HCT116 (cell line): ENCODE measurements around the gene TMEM200C. TPM values are rescaled to one million over a fixed set of nuclear protein-coding genes. Genes with fewer than 3 reads are reported as not detected.

Source experiments
- ATAC-seq: fragments of 200-7000 bp; cut with Tn5 transposase; 2 replicates; pipeline ENCODE4 v1.9.1; 2020; ENCODE audit warnings: mild to moderate bottlenecking, moderate library complexity
- BruUV-seq: library from RNA; stranded (reverse); fragments of 400-500 nt; replicated peaks from 2 replicates; lab custom pipeline; 2021; lab: Mats Ljungman, UMichigan
- CTCF ChIA-PET: fragments of 300-600 bp; sonication (Branson Sonifier 250); formaldehyde crosslinking; loops from one replicate; lab custom pipeline; 2021; ENCODE audit warnings: antibody characterized with exemption; lab: Charles Lee
- POLR2A ChIA-PET: fragments of 300-600, 350-600 bp; sonication (Branson Sonifier 250); formaldehyde crosslinking; loops from one replicate; lab custom pipeline; 2021; ENCODE audit warnings: antibody characterized with exemption; lab: Charles Lee
- RAD21 ChIA-PET, 2 experiments: fragments of 300-600 bp; sonication (Branson Sonifier 250); formaldehyde crosslinking; loops; one replicate each; lab custom pipeline; 2023; ENCODE audit warnings: low total read pairs in 2 of 2; ENCODE audit not compliant: uncharacterized antibody in 2 of 2, unreplicated experiment in 2 of 2, low non-redundant PET in 1 of 2; lab: Charles Lee
- DNase-seq: peaks from one replicate; pipeline ENCODE4 v3.0.0-alpha.2; 2010; ENCODE audit warnings: low read depth, low spot score
- H2AFZ ChIP-seq: fragments of 200-600 bp; shearing (Covaris generic), sonication (generic); 2 replicates; pipeline ENCODE4 v1.6.1; 2017; ENCODE audit warnings: low read depth, mixed run types, mixed read lengths, antibody characterized with exemption, low read length; ENCODE audit not compliant: poor library complexity, severe bottlenecking
- H3K27ac ChIP-seq: 2 replicates; pipeline ENCODE4 v1.5.1; 2012; ENCODE audit warnings: low read depth, low read length
- H3K27me3 ChIP-seq: fragments of 200-600 bp; sonication (generic); 2 replicates; pipeline ENCODE4 v1.6.1; 2016; ENCODE audit warnings: mixed run types, low read length, mixed read lengths; ENCODE audit not compliant: insufficient read depth
- H3K36me3 ChIP-seq, 2 experiments: fragments of 200-500 bp in 1 of 2; fragments of 200-600 bp in 1 of 2; sonication (Bioruptor generic) in 1 of 2; sonication (generic) in 1 of 2; 2 replicates each; pipeline versions ENCODE4 v1.5.1 to v1.6.1; 2014 to 2016; ENCODE audit warnings: low read length in 2 of 2, inconsistent platforms in 1 of 2, mixed read lengths in 1 of 2, mixed run types in 1 of 2; ENCODE audit not compliant: insufficient read depth in 2 of 2, control insufficient read depth in 1 of 2
- H3K4me1 ChIP-seq, 2 experiments: fragments of 200-600 bp in 1 of 2; sonication (generic) in 1 of 2; 2 replicates each; pipeline versions ENCODE4 v1.5.1 to v1.6.1; 2012 to 2017; ENCODE audit warnings: low read length in 2 of 2, inconsistent platforms in 1 of 2, mild to moderate bottlenecking in 1 of 2, mixed read lengths in 1 of 2, mixed run types in 1 of 2, moderate library complexity in 1 of 2; ENCODE audit not compliant: insufficient read depth in 2 of 2, control insufficient read depth in 1 of 2
- H3K4me2 ChIP-seq: fragments of 200-600 bp; sonication (generic); 2 replicates; pipeline ENCODE4 v1.6.1; 2017; ENCODE audit warnings: mixed run types, low read length, mixed read lengths
- H3K4me3 ChIP-seq, 2 experiments: fragments of 200-600 bp in 1 of 2; sonication (generic) in 1 of 2; replicated peaks in 1 of 2; 2 replicates each; pipeline ENCODE4 v1.5.1; 2011 to 2016; ENCODE audit warnings: low read length in 2 of 2, control low read depth in 1 of 2, low read depth in 1 of 2, mild to moderate bottlenecking in 1 of 2, mixed read lengths in 1 of 2, mixed run types in 1 of 2
- H3K79me2 ChIP-seq: fragments of 200-600 bp; sonication (generic); 2 replicates; pipeline ENCODE4 v1.6.1; 2017; ENCODE audit warnings: mild to moderate bottlenecking, mixed run types, low read length, moderate library complexity, mixed read lengths; ENCODE audit not compliant: insufficient read depth
- H3K9ac ChIP-seq: fragments of 200-600 bp; sonication (generic); 2 replicates; pipeline ENCODE4 v1.6.1; 2016; ENCODE audit warnings: low read length, mixed read lengths
- H3K9me2 ChIP-seq: fragments of 200-600 bp; sonication (generic), shearing (Covaris generic); 2 replicates; pipeline ENCODE4 v1.6.1; 2017; ENCODE audit warnings: mixed run types, mild to moderate bottlenecking, moderate library complexity; ENCODE audit not compliant: insufficient read depth
- H3K9me3 ChIP-seq, 2 experiments: fragments of 200-500 bp in 1 of 2; fragments of 200-600 bp in 1 of 2; sonication (Bioruptor generic) in 1 of 2; sonication (generic) in 1 of 2; 2 replicates each; pipeline ENCODE4 v1.6.1; 2014 to 2017; ENCODE audit warnings: low read length in 2 of 2, mixed read lengths in 2 of 2, inconsistent platforms in 1 of 2, low read depth in 1 of 2, mild to moderate bottlenecking in 1 of 2, mixed run types in 1 of 2, moderate library complexity in 1 of 2; ENCODE audit not compliant: control insufficient read depth in 1 of 2, insufficient read depth in 1 of 2
- H4K20me1 ChIP-seq: fragments of 200-600 bp; sonication (generic), shearing (Covaris generic); 2 replicates; pipeline ENCODE4 v1.6.1; 2017; ENCODE audit warnings: mixed run types, mild to moderate bottlenecking, moderate library complexity; ENCODE audit not compliant: insufficient read depth
- EGR1 ChIP-seq: IDR thresholded peaks from 2 replicates; pipeline ENCODE4 v1.6.1; 2012; ENCODE audit warnings: low read depth
- FOSL1 ChIP-seq: IDR thresholded peaks from 2 replicates; pipeline ENCODE4 v1.6.1; 2012; ENCODE audit warnings: low read depth
- POLR2A ChIP-seq: IDR thresholded peaks from 2 replicates; pipeline ENCODE4 v1.7.0; 2011; ENCODE audit warnings: borderline replicate concordance; ENCODE audit not compliant: insufficient read depth, insufficient read length; ENCODE audit errors: extremely low read depth
- YY1 ChIP-seq: IDR thresholded peaks from 2 replicates; pipeline ENCODE4 v1.6.1; 2011; ENCODE audit warnings: low read length, low read depth, moderate library complexity, mild to moderate bottlenecking; ENCODE audit not compliant: insufficient replicate concordance; ENCODE audit errors: extremely low read depth
- ZNF274 ChIP-seq: fragments of 200-500 bp; sonication (Bioruptor generic); IDR thresholded peaks from 2 replicates; pipeline ENCODE4 v1.6.1; 2014; ENCODE audit warnings: mild to moderate bottlenecking, low read depth, low read length, inconsistent platforms
- intact Hi-C: fragments of 100-400 bp; cut with micrococcal nuclease; formaldehyde crosslinking; loops from 2 replicates; pipeline ENCODE4 v1.10.0; 2022
- total RNA-seq: library from RNA; stranded (reverse); gene quantifications from one replicate; pipeline ENCODE4 v1.2.1, GENCODE V29; 2021; ENCODE audit not compliant: unreplicated experiment
- TF ChIP-seq, protein P1 (sequence below): IDR thresholded peaks from 2 replicates; pipeline ENCODE4 v1.6.1; 2012; ENCODE audit warnings: low read depth
- TF ChIP-seq, protein P2 (sequence below): IDR thresholded peaks from 2 replicates; pipeline ENCODE4 v1.6.1; 2011; ENCODE audit warnings: mild to moderate bottlenecking, low read length, moderate library complexity; ENCODE audit not compliant: insufficient replicate concordance; ENCODE audit errors: extremely low read depth
- TF ChIP-seq, protein P3 (sequence below): IDR thresholded peaks from 2 replicates; pipeline ENCODE4 v1.6.1; 2012

TMEM200C gene
- total RNA-seq, 1 experiment from 2014 or later: not detected

DNA sequence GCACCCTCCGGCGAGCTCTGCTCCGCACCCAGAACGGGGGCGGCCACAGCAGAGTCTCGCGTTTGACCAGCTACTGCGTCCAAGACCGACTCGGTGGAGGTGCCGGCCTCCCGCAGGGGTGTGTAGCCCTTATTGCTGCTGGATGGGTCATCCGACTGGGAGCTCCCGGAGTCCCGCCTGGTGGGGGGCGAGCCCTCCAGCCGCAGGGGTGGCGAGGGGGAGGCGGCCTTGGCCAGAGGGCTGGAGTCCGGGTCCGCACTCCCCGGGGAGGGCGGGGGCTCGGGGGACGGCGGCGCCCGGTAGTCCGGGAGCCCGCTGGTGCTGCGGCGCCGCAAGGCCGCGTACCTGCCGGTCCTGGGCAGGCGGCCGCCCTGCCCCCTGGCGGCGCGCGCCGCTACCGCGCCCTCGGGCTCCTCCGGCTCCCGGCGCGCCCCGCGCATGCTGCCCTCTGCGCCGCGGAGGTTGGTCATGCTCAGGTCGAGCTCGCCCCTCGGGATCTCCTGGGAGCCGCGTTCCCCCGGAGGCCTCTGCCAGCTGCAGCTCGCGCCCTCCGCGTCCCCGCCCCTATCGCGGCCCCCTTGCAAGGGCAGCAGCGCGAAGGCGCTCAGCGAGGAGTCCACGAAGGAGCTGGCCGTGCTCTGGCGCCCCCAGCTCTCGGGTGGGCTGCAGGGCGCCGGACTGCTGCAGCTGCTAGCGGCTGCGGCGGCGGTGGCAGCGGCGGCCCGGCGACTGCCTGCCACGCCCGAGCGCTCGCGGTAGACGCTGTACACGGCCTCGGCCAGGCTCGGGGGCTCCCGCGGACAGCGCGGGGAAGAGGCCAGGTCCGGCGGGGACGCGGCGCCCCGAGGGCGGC lies 4.8 kb downstream of the TMEM200C start:
- Histone ChIP-seq H3K9me3 (no peaks in the 10 kb centered on the region; a peak in 2 of 4 replicates), H3K36me3 (no peaks in the 10 kb centered on the region), H3K9ac (no peak overlapping the region), H3K27ac (no peak overlapping the region), H3K4me3 (no peak overlapping the region), H3K79me2 (no peaks in the 10 kb centered on the region), H3K4me2 (no peak overlapping the region), H3K9me2 (no peaks in the 10 kb centered on the region), H3K27me3 (no peaks in the 10 kb centered on the region), H3K4me1 (no peaks in the 10 kb centered on the region), H2AFZ (no peak overlapping the region), H4K20me1 (no peaks in the 10 kb centered on the region)
- BruUV-seq: no TSS peak
- POLR2A ChIA-PET: no interaction called here
- ATAC-seq (no peak), DNase-seq (no peak)
- CTCF ChIA-PET: no interaction called here
- no peak for TF ChIP-seq EGR1
- TF ChIP-seq, protein P1, sequence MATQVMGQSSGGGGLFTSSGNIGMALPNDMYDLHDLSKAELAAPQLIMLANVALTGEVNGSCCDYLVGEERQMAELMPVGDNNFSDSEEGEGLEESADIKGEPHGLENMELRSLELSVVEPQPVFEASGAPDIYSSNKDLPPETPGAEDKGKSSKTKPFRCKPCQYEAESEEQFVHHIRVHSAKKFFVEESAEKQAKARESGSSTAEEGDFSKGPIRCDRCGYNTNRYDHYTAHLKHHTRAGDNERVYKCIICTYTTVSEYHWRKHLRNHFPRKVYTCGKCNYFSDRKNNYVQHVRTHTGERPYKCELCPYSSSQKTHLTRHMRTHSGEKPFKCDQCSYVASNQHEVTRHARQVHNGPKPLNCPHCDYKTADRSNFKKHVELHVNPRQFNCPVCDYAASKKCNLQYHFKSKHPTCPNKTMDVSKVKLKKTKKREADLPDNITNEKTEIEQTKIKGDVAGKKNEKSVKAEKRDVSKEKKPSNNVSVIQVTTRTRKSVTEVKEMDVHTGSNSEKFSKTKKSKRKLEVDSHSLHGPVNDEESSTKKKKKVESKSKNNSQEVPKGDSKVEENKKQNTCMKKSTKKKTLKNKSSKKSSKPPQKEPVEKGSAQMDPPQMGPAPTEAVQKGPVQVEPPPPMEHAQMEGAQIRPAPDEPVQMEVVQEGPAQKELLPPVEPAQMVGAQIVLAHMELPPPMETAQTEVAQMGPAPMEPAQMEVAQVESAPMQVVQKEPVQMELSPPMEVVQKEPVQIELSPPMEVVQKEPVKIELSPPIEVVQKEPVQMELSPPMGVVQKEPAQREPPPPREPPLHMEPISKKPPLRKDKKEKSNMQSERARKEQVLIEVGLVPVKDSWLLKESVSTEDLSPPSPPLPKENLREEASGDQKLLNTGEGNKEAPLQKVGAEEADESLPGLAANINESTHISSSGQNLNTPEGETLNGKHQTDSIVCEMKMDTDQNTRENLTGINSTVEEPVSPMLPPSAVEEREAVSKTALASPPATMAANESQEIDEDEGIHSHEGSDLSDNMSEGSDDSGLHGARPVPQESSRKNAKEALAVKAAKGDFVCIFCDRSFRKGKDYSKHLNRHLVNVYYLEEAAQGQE: no peak
- no peak for TF ChIP-seq POLR2A
- no peak for TF ChIP-seq FOSL1
- intact Hi-C loops: no loop called here
- RAD21 ChIA-PET: no interaction called here

- Histone ChIP-seq H3K9me3 (peaks cover 4 to 14% of the 10 kb centered on the region in 2 experiments; a peak in 2 of 4 replicates), H3K9ac (no peak overlapping the region), H3K4me3 (no peak overlapping the region), H3K4me2 (no peak overlapping the region), H3K79me2 (no peaks in the 10 kb centered on the region), H3K27ac (no peak overlapping the region), H3K9me2 (no peaks in the 10 kb centered on the region), H3K27me3 (no peaks in the 10 kb centered on the region), H4K20me1 (no peaks in the 10 kb centered on the region), H3K36me3 (no peaks in the 10 kb centered on the region), H3K4me1 (no peaks in the 10 kb centered on the region), H2AFZ (no peak overlapping the region)
- intact Hi-C loops: no loop called here
- BruUV-seq: no TSS peak
- ATAC-seq (no peak), DNase-seq (no peak)
- CTCF ChIA-PET: no interaction called here
- RAD21 ChIA-PET: no interaction called here
- POLR2A ChIA-PET: no interaction called here
- TF ChIP-seq, protein P2, sequence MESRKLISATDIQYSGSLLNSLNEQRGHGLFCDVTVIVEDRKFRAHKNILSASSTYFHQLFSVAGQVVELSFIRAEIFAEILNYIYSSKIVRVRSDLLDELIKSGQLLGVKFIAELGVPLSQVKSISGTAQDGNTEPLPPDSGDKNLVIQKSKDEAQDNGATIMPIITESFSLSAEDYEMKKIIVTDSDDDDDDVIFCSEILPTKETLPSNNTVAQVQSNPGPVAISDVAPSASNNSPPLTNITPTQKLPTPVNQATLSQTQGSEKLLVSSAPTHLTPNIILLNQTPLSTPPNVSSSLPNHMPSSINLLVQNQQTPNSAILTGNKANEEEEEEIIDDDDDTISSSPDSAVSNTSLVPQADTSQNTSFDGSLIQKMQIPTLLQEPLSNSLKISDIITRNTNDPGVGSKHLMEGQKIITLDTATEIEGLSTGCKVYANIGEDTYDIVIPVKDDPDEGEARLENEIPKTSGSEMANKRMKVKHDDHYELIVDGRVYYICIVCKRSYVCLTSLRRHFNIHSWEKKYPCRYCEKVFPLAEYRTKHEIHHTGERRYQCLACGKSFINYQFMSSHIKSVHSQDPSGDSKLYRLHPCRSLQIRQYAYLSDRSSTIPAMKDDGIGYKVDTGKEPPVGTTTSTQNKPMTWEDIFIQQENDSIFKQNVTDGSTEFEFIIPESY: no peak
- TF ChIP-seq ZNF274 (no peak), YY1 (no peak)
- TF ChIP-seq, protein P3, sequence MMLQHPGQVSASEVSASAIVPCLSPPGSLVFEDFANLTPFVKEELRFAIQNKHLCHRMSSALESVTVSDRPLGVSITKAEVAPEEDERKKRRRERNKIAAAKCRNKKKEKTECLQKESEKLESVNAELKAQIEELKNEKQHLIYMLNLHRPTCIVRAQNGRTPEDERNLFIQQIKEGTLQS: no peak
Measured at GRCh38 chr18:5885361-5885760, 10.0 kb downstream of the TMEM200C start.
